Spleen (tissue), 11 donors: ENCODE data around the gene CDC42BPA. TPM values are rescaled to one million over a fixed set of nuclear protein-coding genes. Genes with fewer than 3 reads are reported as not detected.

Experiments
- DNase-seq: peaks from one replicate; pipeline ENCODE4 v3.0.0-alpha.2; 2020
- H3K27ac ChIP-seq, 8 donors: fragments of 200-600 bp; sonication (generic) in 7 of 8; 1 replicate in 4 of 8; 2 replicates in 4 of 8; pipeline versions ENCODE4 v1.5.0 to v1.8.0; 2016 to 2021; ENCODE audit warnings: inconsistent platforms in 4 of 8, mild to moderate bottlenecking in 4 of 8, moderate library complexity in 1 of 8
- H3K27me3 ChIP-seq, 7 donors: fragments of 200-600 bp; sonication (generic) in 6 of 7; replicated peaks in 1 of 7; 1 replicate in 4 of 7; 2 replicates in 3 of 7; pipeline versions ENCODE4 v1.5.0 to v1.8.0; 2016 to 2021; ENCODE audit warnings: inconsistent platforms in 3 of 7, mild to moderate bottlenecking in 1 of 7
- H3K36me3 ChIP-seq, 6 donors: fragments of 200-600 bp; sonication (generic) in 5 of 6; 1 replicate in 4 of 6; 2 replicates in 2 of 6; pipeline versions ENCODE4 v1.5.0 to v1.8.0; 2016 to 2021; ENCODE audit warnings: inconsistent platforms in 2 of 6
- H3K4me1 ChIP-seq, 6 donors: fragments of 200-600 bp; sonication (generic) in 5 of 6; 1 replicate in 3 of 6; 2 replicates in 3 of 6; pipeline versions ENCODE4 v1.5.0 to v1.8.0; 2016 to 2021; ENCODE audit warnings: inconsistent platforms in 3 of 6
- H3K4me3 ChIP-seq, 8 donors: fragments of 200-600 bp; sonication (generic) in 7 of 8; 1 replicate in 4 of 8; 2 replicates in 4 of 8; pipeline versions ENCODE4 v1.5.0 to v1.8.0; 2016 to 2021; ENCODE audit warnings: inconsistent platforms in 4 of 8, mild to moderate bottlenecking in 4 of 8, moderate library complexity in 2 of 8
- H3K9me3 ChIP-seq, 8 donors: fragments of 200-600 bp; sonication (generic) in 7 of 8; 1 replicate in 4 of 8; 2 replicates in 4 of 8; pipeline versions ENCODE4 v1.5.0 to v1.8.0; 2016 to 2021; ENCODE audit warnings: inconsistent platforms in 4 of 8
- POLR2A ChIP-seq, 3 donors: fragments of 450-650 bp; IDR thresholded peaks; one replicate each; pipeline ENCODE4 v1.5.1; 2017; ENCODE audit warnings: antibody characterized with exemption in 3 of 3, mild to moderate bottlenecking in 1 of 3
- POLR2AphosphoS5 ChIP-seq, 3 donors: sonication (generic); formaldehyde crosslinking; IDR thresholded peaks; one replicate each; pipeline ENCODE4 v1.5.1; 2017; ENCODE audit warnings: antibody characterized with exemption in 3 of 3
- WGBS, 5 donors: extraction: QIAGEN DNeasy Blood & Tissue Kit in 3 of 5; methylation state at CpG; one replicate each; pipeline versions ENCODE4 v1.1.5 to v1.1.7; 2013 to 2018; 5-methylcytosine and 5-hydroxymethylcytosine counted together
- intact Hi-C: fragments of 100-400 bp; cut with DNase I; formaldehyde crosslinking; loops from one replicate; pipeline ENCODE4 v1.15.0; 2023; ENCODE audit warnings: low total_unique reads
- polyA plus RNA-seq, 3 donors: library from polyadenylated mRNA; stranded (reverse); fragments of 200-250 nt; gene quantifications; one replicate each; pipeline ENCODE4 v1.2.1, GENCODE V29; 2013
- total RNA-seq, 7 donors: library from RNA; depleted of rRNA in 3 of 7; stranded (reverse); fragments of >200 nt in 3 of 7; fragmentation: NEBNext Ultra II Directional in 4 of 7; extraction: Animal tissue kit (Norgen Biotek cat#: 25700) in 4 of 7; gene quantifications; one replicate each; pipeline versions ENCODE4 v1.1.0 to v1.2.1, GENCODE V29; 2016 to 2021
- TF ChIP-seq, protein P1 (sequence below), 11 experiments: fragments of 200-600 bp in 7 of 11; fragments of 450-650 bp in 4 of 11; sonication (generic) in 4 of 11; IDR thresholded peaks in 8 of 11; conservative IDR thresholded peaks in 3 of 11; 1 replicate in 7 of 11; 2 replicates in 4 of 11; pipeline versions ENCODE4 v1.4.0 to v1.8.0; 2016 to 2021; ENCODE audit warnings: antibody characterized with exemption in 11 of 11, inconsistent platforms in 4 of 11, mild to moderate bottlenecking in 1 of 11
- donor health status: healthy with polysubstance abuse.
- donor health status: DM: no; HTN: no; CAD: no; lungs with moderate emphysema.
- donor health status: DM: no; HTN: no; CAD: no.
- donor health status: Bipolar disorder and iron deficiency.
- donor health status: healthy.
- donor health status: DM: no; HTN: no; CAD: no.
- donor health status: DM: yes; HTN: yes; CAD: no.

CDC42BPA gene
- total and polyA plus RNA-seq, 10 donors, result 1.1 to 36.4 (median 27.6) TPM

DNA sequence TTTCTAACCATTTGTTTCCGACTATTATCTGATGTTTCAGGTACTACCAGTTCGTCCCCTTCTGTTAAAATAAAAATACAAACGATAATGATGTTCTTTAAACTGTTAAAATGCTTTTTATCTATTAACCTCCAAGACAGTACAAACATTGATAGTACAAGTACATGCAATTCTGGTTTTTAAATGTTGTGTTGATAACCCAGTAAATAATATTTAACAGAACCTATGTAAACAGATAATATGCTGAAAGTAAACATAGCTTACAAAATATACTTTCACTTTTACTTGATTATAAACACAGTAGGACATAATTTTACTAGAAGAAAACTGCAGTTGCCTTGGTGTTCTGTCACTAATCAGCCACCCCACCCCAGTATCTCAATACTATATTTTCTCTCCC lies 301.3 kb downstream of the CDC42BPA start:
- Histone ChIP-seq H3K4me1 (no peaks in the 10 kb centered on the region), H3K9me3 (peaks cover 0 to 15% (median 7%) of the 10 kb centered on the region in 8 donors), H3K36me3 (peaks cover 0 to 31% (median 0%) of the 10 kb centered on the region in 6 donors), H3K4me3 (no peak overlapping the region), H3K27ac (no peak overlapping the region), H3K27me3 (no peaks in the 10 kb centered on the region)
- WGBS, 5 donors, result 90 to 95% (median 90%) methylated on average over 3 of the region's 3 CpGs
- TF ChIP-seq POLR2A (IDR thresholded peaks at IDR 0.05), result no peak
- TF ChIP-seq, protein P1, sequence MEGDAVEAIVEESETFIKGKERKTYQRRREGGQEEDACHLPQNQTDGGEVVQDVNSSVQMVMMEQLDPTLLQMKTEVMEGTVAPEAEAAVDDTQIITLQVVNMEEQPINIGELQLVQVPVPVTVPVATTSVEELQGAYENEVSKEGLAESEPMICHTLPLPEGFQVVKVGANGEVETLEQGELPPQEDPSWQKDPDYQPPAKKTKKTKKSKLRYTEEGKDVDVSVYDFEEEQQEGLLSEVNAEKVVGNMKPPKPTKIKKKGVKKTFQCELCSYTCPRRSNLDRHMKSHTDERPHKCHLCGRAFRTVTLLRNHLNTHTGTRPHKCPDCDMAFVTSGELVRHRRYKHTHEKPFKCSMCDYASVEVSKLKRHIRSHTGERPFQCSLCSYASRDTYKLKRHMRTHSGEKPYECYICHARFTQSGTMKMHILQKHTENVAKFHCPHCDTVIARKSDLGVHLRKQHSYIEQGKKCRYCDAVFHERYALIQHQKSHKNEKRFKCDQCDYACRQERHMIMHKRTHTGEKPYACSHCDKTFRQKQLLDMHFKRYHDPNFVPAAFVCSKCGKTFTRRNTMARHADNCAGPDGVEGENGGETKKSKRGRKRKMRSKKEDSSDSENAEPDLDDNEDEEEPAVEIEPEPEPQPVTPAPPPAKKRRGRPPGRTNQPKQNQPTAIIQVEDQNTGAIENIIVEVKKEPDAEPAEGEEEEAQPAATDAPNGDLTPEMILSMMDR (IDR thresholded peaks at IDR 0.05 in 8 of 11, conservative IDR thresholded peaks at IDR 0.05 in 3 of 11), result no peak
- no peak for TF ChIP-seq POLR2AphosphoS5 (IDR thresholded peaks at IDR 0.05)
- DNase-seq, result no peak
- intact Hi-C loops, result no loop called here

DNA sequence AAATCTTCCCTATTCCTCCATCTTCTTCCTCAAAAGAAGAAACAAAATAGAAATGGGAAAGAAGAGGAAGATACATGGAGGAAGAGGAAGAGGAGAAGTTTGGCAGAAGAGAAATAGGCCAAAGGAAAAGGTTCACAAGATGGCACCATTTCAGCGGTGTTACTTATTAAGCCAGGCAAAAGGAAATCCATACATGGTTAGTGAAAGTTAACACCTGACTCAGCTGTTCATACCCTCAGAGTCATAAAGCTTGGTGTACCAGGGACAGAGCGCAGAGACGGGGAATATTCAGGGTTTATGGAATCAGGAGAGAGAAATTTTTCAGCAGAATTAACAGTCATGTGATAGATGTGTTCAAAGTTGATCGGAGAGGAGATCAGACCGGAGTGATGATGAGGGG lies 307.6 kb downstream of the CDC42BPA start:
- no peaks in the 10 kb centered on the region for H3K27me3 ChIP-seq
- WGBS, 5 donors, result 90 to 97% (median 95%) methylated on average over 5 of the region's 5 CpGs
- no peak overlapping the region for H3K27ac ChIP-seq
- no peaks in the 10 kb centered on the region for H3K9me3 ChIP-seq
- H3K4me1 ChIP-seq, result no peaks in the 10 kb centered on the region
- peaks cover 0 to 8% (median 0%) of the 10 kb centered on the region in 6 donors for H3K36me3 ChIP-seq
- no peak overlapping the region for H3K4me3 ChIP-seq
- TF ChIP-seq, protein P1 (IDR thresholded peaks at IDR 0.05 in 8 of 11, conservative IDR thresholded peaks at IDR 0.05 in 3 of 11), result no peak
- TF ChIP-seq POLR2AphosphoS5 (IDR thresholded peaks at IDR 0.05), result no peak
- TF ChIP-seq POLR2A (IDR thresholded peaks at IDR 0.05), result no peak
- no peak for DNase-seq
- intact Hi-C loops, result no loop called here

DNA sequence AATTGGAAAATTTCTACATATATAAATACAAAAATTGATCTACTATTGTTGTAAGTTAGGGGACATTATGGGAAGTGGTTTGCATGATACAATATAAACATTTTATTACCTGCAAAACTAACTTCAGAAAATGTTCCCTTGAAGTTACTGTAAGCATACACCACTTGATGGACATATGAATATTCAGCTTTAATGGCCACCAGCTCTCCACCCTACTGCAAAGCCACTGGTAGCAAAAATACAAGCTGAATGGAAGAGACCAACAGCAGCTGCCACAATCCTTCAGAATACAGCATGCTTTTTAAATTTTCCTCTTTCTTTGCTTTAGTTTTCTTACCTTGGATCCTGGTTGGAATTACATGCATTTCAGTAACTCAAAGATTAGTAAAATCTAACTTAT lies 308.4 kb downstream of the CDC42BPA start:
- no peak overlapping the region for H3K27ac ChIP-seq
- TF ChIP-seq, protein P1 (IDR thresholded peaks at IDR 0.05 in 8 of 11, conservative IDR thresholded peaks at IDR 0.05 in 3 of 11), result no peak
- TF ChIP-seq POLR2AphosphoS5 (IDR thresholded peaks at IDR 0.05), result no peak
- no peak for TF ChIP-seq POLR2A (IDR thresholded peaks at IDR 0.05)
- H3K36me3 ChIP-seq, result peaks cover 0 to 1% (median 0%) of the 10 kb centered on the region in 6 donors
- no peaks in the 10 kb centered on the region for H3K9me3 ChIP-seq
- no peak for DNase-seq
- no peaks in the 10 kb centered on the region for H3K27me3 ChIP-seq
- no peaks in the 10 kb centered on the region for H3K4me1 ChIP-seq
- intact Hi-C loops, result no loop called here
- no peak overlapping the region for H3K4me3 ChIP-seq

DNA sequence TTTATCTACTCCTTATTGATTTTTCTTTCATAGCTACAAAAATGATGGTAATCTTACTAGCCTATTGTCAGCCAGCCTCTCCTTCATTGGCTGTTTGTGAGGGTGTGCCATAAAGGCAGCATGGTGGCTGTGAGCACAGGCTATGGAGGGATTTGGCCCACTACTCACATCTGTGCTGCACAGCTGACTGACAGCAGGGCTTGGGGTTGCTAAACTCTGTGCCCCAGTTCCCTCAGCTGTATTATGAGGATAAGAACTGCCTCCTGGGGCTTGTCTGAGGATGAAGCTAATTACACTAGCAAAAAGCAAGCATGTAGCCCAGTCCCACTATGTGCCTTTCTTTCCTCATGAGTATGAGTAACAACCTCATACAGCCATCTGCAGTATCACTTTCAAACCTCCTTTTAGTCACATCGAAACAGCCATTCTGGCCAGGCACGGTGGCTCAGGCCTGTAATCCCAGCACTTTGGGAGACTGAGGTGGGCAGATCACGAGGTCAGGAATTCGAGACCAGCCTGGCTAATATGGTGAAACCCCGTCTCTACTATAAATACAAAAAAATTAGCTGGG lies 312.0 kb downstream of the CDC42BPA start:
- H3K9me3 ChIP-seq, result no peaks in the 10 kb centered on the region
- intact Hi-C loops, result no loop called here
- no peaks in the 10 kb centered on the region for H3K4me1 ChIP-seq
- DNase-seq, result peak; percentile 28
- 83 to 93% (median 89%) methylated on average over 5 of the region's 5 CpGs for WGBS, 5 donors
- TF ChIP-seq POLR2AphosphoS5 (IDR thresholded peaks at IDR 0.05), result no peak
- TF ChIP-seq POLR2A (IDR thresholded peaks at IDR 0.05), result no peak
- TF ChIP-seq, protein P1 (IDR thresholded peaks at IDR 0.05 in 8 of 11, conservative IDR thresholded peaks at IDR 0.05 in 3 of 11), result no peak
- H3K27me3 ChIP-seq, result no peaks in the 10 kb centered on the region
- no peak overlapping the region for H3K27ac ChIP-seq
- H3K4me3 ChIP-seq, result no peak overlapping the region
- peaks cover 0 to 19% (median 0%) of the 10 kb centered on the region in 6 donors for H3K36me3 ChIP-seq
